ENCODE measurements around the gene DRG2.

DRG2 gene

DNA sequence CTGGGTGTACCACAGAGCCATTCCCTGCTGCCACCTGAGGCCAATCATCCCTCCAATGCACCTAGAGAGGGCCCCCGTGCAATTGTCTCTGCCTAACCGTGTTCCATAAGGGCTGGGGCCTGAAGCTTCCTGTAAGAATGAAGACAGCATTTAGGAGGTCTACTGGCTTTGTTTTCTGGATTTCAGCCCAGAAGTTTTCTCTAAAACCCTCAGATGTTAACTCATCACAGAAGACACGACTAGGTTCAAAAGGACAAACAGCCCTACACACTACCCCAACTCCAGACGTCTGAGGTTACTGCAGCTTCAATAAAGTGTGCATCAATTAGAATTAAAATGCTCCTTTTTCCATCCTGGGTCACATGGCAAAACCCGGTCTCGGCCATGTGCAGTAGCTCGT, 10.8 kb upstream of the DRG2 start:
- no peak for DNase-seq

DNA sequence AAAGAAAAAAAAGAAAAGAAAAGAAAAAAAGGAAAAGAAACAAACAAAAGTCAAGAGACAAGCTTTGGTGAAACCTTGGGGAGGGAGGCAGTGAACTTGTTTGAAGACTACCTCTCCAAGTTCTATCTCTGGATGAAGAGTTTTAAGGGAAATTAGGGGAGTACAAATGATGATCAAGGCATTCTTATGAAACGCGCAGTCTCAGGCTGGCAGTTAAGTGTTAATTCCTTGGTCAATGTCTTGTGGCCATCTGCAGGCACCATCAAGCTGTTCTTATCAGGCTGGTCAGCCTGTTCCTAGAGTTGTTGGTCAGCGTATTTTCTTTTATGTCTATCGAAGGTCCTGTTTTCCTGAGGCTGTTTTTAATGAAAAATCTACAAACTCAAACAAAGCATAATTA, 8.2 kb upstream of the DRG2 start:
- DNase-seq: no peak

DNA sequence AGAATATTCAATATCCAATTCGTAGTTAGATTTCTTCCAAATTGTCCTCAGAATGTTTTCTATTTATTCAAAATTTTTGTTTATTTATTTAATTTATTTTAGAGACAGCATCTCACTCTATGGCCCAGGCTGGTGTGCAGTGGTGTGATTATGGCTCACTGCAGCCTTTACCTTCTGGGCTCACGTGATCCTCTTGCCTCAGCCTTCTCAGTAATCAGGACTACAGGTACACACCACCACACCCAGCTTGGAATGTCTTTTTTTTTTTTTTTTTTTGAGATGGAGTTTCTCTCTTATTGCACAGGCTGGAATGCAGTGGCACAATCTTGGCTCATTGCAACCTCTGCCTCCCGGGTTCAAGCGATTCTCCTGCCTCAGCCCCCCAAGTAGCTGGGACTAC, 3.5 kb upstream of the DRG2 start:
- no peak for DNase-seq

DNA sequence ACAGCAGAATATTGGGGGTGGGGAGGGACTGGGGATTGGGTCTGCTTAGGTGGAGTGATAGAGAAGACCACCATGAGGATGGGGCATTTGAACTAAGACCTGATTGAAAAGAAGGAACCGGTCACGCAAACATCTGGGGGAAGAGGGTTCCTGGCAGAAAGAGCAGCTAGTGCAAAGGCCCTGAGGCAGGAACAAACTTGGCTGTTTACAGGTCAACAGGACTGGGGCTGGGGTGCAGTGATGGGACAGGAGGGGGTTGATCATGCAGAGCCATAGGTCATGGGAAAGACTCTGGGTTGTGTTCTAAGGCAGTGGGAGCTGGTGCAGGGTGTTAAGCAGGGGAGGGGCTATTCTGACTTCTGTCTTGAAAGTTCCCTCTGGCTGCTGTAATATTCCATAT, 1.9 kb downstream of the DRG2 start:
- DNase-seq: no peak

DNA sequence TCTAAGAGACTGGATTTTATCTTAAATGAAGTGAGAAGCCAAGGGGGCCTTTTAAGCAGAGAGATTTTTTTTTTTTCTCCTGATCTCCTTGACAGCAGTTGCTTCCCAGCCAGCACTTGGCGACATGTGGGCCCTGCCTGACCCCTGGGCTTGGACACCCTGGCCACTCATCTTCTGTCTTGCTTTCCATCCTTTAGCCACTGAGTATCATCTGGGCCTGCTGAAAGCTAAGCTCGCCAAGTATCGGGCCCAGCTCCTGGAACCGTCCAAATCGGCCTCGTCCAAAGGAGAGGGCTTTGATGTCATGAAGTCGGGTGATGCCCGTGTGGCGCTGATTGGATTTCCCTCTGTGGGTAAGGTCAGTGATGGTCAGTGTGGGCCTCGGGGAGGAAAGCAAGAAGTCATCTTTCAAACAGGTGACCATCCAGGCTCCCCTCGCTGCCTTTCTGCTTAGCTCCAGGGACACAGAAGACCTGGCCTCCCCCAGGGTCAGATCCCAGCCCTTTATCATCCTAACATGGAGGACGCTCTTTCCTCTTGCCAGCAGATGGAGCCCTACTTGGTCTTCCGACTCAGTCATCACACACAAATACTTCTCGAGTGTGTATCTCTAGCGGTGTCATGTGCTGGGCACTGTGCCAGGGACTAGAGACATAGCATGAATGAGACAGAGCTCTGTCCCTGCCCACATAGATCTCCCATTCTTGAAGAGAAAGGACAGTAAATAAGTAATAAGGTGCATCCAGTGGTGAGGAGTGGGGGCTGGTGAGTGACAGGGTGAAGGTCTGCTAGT, 6.1 kb downstream of the DRG2 start:
- DNase-seq: no peak

DNA sequence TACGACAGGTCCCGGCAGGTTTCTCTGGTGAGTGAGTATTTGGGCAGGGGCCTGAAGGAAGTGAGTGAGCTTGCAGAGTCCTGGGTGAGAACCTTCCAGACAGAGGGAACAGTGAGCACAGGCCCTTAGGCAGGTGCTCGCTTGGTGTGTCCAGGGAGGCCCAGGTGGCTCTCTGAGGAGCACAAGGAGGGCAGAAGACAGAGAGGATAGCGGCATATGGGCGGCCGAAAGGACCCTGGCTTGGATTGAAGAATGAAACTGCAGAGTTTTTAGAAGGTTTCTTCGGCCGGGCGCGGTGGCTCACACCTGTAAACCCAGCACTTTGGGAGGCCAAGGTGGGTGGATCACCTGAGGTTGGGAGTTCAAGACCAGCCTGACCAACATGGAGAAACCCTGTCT, 6.7 kb downstream of the DRG2 start:
- no peak for DNase-seq

DNA sequence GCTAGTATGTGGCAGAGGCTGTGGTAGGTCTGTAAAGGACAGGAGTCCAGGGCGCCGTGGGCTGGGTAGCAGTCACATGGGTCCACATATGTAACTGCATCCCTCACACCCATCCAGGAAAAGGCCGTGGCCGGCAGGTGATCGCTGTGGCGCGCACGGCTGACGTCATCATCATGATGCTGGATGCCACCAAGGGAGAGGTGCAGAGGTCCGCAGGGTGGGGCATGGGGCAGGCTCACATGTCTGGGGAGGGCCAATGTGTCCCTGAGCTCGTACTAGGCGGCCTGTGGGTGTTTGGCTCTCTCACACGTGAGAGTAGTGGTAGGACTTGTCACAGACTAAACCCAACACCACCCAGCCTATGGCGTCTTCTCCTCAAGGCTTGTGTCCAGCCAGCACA, 11.8 kb downstream of the DRG2 start:
- no peak for DNase-seq

DNA sequence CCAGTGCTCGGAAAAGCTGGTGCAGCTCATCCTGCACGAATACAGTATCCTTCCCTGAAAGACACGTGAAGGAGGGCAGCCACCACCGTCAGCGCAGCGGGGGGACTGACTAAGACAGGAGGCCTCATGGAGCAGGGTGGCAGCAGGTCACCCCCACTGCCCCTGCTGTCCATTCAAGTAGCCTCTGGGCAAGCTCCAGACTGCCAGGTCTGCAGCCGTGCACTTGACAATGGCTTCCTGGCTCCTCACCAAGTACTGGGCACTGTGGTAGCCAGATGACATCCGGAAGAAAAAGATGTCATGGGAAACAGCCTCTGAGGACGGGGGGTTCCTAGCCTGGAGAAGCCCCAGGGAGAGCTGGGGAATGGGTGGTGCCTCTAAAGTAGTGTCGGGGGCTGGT, 12.9 kb downstream of the DRG2 start:
- no peak for DNase-seq

DNA sequence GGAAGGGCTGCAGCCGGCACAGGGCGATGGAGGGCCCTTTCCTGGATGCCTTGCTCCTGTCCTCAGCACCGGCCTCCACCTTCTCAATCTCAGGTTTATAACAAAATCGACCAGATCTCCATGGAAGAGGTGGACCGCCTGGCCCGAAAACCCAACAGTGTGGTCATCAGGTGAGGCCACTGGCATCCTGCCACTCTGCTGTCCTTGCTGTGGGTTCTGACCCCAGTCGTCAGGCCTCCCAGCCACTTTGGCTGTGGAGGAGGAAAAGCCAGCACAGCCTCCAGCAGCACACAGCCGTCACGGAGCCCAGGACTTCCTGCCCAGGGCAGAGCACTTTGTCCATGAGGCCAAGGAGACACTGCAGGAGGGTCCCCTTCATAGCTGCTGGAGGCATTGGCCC, 14.1 kb downstream of the DRG2 start:
- no peak for DNase-seq

DNA sequence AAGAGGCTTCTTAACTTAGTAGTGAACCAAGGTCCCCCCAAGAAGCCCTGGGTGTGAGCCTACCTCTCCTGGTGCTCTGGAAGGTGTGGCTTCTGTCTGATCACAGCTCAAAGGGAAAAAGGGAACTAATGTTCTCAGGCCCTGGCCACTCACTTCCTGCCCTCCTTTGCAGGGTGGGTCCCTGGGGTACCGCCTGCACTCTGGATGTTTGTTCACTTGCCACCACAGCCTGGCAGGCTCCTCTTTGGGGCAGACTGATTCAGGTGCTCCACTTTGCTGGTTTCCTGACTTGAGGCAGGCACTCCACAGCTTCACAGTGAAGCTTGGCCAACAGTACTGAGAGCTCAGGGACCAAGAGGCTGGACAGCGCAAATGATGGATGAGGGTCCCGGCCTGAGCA, 14.9 kb downstream of the DRG2 start:
- DNase-seq: no peak

DNA sequence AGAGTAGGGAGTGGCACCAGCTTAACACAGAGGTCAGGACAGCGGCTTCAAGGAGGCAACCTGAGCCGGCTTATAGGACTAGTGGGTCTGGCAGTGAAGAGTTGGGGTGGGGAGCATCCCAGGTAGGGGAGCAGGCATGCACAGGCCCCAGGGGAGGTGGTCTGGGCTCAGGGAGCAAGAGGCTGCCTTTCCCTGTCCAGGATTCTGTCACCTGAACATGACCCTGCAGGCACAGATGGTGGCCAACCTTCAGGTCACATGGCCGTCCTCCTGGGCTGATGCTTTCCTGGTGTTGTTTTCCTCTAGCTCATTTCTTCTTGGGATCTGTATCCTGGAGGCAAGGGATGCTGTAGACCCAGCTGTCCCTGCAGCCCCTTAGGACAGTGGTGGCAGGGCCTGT, 17.3 kb downstream of the DRG2 start:
- DNase-seq: no peak

DNA sequence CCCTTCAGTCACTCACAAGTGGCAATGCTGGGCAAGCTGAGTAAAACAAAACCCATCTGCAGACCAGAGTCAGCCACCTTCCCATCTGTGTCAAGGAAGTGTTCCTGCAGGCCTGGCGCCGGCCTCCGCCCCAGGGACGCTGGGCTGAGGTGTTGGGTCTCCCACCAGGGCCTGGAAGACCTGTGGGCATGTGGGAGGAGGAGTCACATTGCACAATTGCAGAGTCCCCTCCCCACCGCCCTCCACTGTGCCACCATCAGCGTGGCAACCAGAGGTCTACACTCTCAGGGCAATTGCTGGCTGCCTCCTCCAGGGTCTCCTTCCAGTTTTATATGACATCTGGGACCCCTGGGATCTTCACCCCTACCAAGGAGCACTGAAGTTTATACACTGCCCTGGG, 17.8 kb downstream of the DRG2 start:
- DNase-seq: no peak

DNA sequence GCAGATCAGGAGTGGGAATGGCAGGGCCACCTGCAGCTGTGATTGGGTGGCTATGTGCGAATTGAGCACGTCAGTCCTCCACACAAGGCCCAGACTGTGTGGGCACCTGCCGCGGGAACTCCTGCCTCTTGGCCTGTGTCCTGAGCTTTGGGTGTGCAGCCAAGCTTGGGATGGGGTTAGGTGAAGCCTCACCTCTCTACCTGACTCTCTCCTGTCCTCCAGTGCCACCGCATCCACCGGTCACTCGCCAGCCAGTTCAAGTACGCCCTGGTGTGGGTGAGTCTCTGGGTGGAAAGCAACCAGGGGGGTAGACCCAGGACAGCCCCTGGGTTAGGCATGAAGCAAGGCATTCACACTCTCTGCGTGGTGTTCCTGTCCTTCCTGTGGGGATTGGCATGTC, 18.5 kb downstream of the DRG2 start:
- DNase-seq: no peak

DNA sequence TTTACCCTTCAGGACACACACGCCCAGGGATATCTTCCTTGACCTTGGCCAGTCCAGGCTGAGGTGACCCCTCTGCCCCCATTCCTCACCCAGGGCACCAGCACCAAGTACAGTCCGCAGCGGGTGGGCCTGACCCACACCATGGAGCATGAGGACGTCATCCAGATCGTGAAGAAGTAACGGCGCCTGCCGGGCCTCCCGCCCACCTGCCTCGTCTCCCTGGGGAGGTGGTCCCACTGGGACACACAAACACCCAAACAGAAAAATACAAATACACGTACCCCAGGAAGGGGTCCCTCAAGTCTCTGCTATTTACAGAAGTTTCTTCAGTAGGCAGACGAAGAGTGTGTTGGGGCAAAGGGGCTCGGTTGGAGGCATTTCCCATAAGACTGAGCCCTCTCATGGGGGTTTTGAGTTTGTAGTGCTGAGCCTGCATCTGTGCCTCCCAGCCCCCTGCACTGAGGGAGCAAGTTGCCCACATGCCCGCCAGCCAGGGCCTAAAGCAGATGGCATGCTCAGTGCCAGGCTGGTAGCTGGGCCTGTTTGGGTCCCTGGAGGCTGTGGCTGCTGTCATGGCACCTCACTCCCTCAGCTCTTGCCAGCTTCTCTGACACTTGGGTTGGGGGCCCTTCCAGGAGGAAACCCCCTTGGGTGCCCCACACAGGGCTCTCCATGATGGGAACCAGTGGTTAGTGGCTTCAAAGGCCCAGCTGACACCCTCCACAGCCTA, 19.5 kb downstream of the DRG2 start:
- DNase-seq: no peak

DNA sequence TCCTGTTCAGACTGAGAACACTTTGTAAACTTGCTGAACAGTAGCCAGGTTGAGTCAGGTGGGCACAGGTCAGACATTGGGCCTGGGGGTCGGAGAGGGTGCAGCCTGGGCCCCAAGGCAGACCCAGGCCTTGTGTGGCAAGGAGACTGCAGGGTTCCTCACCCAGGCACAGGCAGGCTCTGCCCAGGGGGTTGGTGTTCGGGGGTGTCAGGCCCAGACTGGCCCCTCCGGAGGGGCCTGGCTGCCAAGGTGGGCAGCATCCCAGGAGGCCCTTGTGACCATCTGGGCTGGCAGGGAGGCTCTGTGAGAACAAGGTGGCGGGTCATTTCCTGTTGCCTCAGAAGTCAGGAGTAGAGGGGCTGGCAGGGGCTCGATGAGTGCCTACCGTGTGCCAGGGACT, 20.2 kb downstream of the DRG2 start:
- DNase-seq: no peak

DNA sequence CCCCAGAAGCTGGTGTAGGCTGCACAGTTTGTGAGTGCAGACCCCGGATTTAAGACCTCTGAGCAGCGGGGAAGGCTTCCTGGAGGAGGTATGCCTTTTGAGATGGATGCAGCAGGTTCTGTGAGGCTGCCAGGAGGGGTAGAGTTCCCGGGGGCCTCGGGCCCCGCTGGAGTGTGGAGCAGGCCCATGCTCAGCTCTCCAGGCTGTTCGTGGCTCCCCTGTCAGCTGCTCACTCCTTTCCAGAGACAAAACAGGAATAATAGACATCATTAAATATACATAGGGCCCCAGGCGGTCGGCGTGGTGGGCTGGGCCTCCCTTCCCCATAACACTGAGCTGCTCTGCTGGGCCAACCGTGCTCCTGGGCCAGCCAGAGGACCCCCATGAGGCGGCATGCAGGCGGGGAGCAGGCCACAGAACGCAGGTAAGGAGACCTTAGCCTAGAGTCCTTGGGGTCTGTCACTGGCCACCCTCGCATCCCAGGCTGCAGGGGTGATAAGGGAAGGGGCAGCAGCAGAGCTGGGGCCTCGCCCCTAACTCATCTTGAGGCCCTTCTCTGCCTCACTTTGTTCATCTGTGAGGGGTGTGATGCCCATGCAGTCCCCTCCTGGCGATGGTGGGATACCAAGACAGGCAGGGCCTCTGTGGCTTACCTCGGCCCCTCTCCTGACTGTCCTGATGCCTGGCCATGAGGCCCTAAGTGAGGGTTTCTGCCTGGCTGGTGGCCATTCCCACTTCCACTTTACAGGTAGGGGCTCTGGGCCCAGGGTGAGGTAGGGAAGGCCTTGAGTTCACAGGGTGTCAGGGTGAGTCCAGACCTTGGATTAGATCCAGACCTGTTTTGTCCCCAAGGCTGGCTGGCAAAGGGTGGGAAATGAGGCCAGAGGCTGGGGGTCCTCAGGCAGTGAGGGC, 20.9 kb downstream of the DRG2 start, which contains the start of gene MYO15A:
Gene MYO15A, plus strand, starts transcription at position 356 of the 912 bp plus-strand sequence. CDS start 10,045 bp downstream, outside the sequence.
- DNase-seq: no peak

DNA sequence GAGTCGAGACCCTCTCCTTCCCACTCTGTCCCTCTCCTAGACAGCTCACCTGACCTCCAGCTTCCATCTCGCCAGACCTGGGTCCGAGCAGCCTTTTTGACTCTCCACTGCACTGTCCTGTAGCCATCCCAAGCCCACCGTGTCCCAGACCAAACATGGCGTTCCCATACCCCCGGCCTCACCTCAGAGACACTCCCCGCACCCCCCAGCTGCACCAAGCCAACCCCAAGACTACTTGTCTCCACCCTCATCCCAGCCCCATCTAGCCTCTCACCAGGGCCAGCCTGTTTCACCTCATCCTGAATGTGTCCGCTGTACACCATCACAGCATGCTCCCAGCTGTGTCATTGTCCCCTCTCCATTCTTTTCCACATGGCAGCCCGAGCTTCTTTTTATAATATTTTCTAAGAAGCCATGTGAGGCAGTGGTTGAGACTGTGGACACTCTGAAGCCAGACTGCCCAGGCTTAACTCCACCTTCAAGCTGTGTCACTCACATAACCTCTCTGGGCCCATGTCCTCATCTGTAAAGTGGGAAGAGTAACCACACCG, 22.3 kb downstream of the DRG2 start:
- DNase-seq: no peak

DNA sequence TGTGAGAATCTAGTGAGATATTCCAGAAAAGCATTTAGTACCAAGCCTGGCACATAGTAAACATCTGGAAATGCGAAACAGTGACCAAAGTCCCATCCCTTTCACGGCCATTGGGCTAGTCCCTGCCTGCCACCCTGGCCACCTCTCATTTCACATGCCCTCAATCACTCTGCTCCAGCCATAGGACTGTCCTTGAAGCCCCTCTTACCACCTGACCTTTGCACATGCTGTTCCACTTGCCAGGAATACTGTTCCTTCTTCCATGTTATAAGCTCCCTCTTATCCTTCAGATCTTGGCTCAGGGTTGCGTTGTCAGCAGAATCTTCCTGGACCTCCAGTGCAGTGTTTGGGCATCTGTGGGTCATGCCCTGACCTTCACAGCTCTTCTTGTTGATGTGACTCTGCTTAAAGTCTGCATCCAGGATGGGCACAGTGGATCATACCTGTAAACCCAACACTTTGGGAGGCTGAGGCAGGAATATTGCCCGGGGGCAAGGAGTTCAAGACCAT, 22.9 kb downstream of the DRG2 start:
- no peak for DNase-seq

DNA sequence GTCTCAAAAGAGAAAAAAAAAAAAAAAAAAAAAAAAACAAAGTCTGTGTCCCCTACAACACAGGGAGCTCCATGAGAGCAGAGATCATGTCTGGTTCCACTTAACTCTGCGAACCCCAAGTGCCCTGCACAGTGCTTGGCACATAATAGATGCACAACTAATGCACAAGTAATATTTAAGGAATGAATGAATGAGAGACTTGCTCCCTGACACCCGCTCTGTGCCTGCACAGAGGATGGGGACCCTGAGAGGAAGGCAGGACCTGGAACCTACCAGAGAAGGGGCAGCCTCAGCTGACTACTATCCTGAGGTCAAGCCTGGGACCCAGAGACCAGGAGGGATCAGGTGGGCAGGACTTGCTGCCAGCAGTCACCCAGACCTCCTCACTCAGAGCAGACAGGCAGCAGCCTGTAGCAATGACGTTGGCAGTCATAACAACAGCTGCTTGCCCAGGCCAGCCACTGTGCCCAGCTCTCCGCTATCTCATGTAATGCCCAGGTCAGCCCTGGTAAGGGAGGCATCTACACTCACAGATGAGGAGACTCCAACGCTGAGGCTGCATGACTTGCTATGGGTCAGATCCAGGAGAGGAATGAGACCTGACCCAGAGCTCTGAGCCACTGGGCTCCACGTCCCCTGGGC, 23.7 kb downstream of the DRG2 start:
- no peak for DNase-seq

DNA sequence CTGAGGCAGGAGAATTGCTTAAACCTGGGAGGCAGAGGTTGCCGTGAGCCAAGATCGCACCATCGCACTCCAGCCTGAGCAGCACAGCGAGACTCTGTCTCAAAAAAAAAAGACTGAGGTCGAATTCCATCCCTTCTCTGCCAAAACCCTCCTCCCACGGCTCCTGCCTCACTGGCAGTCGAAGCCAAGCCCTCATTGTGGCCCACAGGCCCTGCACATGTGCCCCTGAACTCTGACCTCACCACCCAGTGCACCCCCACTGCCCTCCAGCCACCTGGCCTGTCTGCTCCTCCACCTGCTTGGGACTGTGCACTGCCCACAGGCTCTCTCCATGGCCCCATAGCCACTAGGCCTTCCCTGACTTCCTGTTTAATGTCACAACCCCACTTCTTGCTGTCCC, 27.8 kb downstream of the DRG2 start:
- DNase-seq: no peak

DNA sequence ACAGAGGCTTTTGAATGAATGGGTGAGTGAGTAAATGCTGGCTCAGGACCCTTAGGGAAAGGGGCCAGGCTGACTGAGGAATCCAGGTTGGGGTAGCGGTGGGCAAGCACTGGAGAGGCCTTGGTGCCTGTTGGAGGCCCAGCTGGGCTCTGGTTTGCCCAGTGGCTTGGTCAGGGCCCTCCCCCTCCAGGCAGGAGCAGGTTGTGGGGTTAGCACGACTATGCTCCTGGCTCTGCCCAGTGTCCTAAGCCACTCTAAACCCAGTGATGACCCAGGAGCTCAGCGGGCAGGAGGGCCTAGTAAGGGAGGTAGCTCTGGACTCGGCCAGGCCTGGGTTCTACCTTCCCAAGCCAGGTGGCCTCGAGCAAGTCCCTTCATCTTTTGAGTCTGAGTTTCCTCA, 28.3 kb downstream of the DRG2 start:
- DNase-seq: no peak

DNA sequence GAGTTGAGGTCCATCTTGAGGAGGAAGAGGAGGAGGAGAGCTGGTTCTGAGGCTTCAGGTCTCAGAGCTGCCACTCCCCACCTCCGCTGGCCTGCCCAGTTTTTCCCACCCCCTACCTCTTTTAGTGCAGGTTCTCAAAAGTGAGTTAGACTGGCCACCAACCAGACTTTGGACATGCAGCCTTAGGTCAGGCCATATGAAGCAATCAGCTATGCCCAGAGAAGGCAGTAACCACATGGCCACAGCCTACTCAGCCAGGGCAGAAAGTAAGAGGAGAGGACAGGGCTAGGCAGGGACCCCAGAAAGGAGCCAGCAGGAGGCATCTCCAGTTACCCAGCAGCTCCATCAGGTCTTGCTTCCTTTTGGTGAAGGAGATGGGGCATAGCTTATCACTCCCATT, 29.8 kb downstream of the DRG2 start:
- DNase-seq: no peak

All from DMS79 treated with DMSO at 0.1 percent for 48 hours (cell line).